GM19043 (cell line): Measurements from ENCODE around the gene OLIG3.

Source experiments
- ATAC-seq: cut with Tn5 transposase; IDR thresholded peaks from one replicate; pipeline ENCODE4 v1.9.1; 2021; ENCODE audit warnings: low read depth; ENCODE audit not compliant: unreplicated experiment

OLIG3 gene

DNA sequence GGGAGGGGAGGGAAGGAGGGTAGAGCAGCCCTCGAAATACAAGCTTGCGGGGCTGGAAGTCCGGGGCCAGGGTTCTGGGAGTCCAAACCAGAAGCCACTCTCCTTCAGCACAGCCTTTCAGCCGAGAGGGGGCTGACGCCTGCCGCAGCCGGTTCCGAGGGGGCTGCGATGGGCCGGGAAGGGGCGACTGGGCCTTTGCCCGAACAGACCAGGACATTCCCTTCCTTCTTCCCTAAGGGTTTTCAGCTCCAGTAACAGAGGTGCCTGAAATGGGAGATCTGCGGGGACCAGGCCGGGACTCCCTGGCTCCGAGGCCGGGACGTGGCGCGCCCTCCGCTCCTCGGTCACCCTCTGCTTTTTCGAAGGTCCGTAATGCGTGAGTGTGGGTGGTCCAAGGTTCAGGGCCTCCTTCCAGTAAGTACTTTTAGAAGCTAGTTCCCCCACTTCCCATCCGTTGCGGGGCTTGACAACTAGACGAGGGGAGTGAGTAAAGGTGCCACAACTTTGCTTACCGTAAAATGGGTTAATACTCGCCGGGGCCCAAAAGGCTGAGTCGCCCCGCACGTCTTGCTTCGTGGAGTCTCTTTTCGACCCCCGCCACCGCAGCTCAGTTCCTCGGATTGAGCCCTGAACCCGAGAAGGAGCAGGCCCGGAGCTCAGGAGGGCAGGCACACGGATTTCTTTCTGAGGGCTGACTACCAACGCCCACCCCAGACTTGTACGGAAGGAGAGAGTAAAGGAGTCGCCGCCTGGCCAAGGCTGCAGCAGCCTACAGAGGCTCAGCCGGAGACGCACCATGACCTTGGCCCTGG, 2.9 kb upstream of the OLIG3 start:
- no peak for ATAC-seq

DNA sequence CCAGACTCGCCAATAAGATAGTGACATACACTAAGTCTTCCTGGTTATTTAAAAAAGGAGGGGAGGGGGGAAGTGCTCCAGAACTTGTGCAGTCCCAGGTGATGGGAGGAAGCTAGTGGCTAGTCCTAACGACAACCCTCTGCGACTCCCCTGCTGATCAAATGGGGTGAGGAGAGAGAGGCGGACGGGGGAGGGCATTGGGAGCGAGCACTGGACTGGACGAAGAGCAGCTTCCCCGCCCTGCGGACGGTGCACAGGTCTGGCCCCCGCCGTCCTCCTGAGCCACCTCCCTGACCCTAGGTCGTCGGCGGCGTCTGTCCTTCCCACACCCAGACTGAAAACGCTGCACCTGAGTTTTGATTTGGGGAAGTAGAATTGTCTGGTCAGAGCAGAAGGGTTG, 2.2 kb upstream of the OLIG3 start:
- ATAC-seq = no peak

DNA sequence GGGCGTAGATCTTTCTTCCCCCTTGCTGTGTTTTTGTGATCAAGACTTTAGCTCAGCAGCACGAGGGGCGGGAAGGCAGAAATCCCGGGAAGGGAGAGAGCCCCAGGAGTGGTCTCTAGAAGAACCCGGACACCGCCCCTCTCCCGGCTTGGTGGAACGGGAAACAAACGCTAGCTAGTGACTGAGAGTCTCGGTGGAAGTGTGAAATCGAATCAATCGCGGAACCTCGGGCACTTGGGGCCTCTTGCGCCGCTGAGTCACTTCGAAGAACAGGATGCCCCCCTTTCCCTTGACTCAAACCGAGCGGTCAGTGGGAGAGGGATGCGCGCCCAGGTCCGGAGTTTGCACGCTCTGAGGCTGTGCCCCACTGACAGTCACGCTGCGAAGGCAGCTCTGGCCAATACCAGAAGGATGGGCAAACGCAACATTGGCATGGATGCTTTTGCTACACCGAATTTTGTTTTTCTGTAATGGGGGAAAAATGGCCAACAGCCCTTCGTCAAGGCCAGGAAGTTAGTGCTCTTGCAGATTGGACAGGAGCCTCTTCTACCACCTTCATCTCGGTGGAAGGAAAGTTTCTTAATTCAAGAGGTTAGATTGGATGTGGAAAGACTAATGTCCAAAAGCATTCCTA, 1.6 kb upstream of the OLIG3 start:
- ATAC-seq = no peak

DNA sequence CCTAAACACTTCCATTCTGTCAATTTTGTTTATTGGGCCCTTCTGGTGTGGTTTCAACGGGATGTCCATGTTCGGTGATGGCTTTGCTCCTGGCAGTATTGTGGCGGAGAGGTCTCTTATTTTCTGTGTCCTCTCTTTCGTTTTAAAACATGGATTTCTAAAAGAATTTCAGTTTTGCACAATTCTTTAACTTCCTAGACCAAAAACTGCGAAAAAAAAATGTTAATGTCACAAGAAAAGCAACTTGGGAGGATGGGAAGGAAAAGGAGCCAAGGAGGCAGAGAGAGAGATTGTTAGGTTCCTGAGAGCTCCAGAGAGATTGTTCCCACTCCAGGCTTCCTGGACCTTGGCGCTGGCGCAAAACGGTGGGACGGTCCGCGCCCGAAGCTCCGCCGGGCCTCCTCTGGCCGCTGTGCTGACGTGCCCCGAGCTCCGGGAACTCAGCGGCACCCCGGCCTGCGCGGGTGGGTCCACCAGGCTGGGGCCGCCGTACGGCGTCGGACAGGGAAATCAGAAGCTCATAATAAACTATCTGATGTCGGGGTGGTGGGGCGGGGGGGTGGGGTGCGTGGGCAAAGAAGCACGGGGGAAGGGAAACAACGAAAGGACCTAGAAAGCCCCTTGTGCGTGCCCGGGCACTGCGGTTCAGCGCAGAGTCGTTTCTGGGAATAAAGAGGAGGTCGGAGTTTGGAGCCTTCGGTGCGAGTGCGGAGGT, 951 bp upstream of the OLIG3 start:
- no peak for ATAC-seq

DNA sequence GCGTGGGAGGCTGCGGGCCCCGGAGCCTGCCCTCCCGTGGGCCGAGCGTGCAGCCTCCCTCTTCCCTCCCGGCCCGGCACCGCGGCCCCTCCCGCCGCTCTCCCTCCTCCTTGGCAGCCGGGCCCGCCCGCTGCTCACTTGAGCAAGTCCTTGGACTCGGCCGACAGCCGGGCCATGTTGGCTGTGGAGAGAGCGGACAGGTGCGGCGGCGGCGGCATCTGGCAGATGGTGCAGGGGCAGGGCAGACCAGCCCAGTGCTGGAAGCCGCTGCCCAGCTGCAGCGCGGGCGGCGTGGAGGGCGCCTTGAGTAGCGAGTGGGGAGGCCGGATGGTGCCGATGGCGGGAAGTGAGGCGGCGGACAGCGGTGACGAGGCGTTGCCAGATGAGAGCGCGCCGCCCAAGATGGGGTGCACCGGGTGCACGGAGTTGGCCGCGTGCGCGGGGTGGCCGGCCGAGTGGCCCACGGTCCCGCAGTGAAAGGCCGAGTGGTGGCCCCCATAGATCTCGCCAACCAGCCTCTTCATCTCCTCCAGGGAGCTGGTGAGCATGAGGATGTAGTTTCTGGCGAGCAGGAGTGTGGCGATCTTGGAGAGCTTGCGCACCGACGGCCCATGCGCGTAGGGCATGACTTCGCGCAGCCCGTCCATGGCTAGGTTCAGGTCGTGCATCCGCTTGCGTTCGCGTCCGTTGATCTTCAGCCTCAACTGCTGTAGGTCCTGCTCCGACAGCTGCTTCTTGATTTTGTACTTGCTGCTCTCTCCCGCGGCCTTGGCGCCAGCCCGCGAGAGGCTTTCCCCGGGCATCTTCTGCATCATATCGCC, 766 bp downstream of the OLIG3 start:
- no peak for ATAC-seq

DNA sequence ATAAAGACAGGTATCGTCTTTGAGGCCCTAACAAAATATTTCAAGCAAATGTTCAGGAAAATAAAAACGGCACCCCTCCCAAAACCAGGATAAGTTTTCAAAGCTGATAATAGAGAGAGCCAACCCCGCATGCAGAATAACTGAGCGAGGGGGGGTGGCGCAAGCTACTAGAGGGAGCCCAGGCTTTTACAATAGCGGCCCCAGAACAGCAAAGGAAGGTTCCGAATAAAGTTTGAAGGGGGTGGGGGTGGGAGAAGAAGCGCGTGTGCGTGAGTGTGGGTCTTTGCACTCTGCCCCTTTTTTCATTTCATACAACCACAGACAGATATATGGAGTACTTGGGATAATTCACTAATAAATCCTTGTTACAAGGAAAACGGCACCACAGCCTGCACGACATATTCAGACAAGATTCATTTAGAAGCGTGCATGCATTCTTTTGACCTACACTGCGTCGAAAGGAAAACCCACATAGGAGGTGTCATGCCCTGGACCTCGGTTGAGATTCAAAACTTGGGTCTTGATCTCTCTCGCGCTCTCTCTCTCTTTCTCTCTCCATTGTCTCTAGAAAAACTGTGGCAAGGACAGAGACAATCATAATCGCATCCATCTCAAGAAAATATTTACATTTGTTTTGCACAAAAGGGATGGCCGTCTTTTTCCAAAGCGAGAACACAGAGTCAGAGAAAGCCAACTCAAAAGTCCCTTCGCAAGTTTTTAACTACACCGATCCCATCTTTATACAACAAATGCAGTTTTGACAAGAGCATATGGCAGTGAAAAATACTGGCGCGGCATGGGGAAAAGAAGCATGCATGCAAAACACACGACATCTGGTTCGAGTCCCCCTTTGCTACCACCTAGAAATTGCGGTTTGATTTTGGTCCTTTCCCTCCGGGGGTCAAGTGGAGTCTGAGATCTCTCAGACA, 1.6 kb downstream of the OLIG3 start:
- ATAC-seq = no peak

DNA sequence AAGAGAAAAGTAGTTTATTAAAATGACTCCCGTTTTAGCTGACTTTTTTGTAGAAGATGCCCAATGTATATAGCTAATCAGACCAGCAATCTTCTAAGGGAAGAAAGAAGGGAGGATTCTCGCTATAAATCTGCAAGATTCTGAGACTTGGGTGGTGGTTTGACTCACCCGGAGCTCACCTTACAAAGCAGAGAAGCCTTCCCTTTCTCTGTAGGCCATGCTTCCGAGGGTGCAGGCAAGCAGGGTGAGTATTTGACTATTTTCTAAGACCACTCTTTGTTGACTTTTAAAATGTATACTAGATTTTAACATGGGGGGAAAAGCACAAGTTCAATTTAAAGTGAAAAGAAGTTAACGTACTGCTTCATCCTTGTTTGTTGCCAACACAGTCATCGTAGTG, 2.7 kb downstream of the OLIG3 start:
- ATAC-seq = no peak

DNA sequence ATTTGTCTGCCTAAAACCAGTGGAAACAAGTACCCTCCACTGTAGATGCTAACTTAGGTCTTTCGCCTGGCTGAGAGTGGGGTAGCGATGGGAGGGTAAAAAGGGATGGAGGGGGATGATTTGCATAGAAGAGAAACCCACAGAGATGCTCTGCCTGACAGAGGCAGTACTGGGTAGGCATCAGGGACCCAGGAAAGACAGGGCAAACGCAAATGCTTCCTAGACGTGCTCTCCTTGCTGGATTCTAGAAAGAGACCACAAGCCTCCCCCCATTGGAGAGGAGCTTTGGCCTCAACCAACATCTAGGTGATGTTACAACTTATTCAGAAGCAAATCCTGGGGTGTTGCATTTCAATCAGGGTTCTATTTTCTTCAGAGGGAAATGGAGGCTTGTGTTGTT, 3.2 kb downstream of the OLIG3 start:
- ATAC-seq = no peak

DNA sequence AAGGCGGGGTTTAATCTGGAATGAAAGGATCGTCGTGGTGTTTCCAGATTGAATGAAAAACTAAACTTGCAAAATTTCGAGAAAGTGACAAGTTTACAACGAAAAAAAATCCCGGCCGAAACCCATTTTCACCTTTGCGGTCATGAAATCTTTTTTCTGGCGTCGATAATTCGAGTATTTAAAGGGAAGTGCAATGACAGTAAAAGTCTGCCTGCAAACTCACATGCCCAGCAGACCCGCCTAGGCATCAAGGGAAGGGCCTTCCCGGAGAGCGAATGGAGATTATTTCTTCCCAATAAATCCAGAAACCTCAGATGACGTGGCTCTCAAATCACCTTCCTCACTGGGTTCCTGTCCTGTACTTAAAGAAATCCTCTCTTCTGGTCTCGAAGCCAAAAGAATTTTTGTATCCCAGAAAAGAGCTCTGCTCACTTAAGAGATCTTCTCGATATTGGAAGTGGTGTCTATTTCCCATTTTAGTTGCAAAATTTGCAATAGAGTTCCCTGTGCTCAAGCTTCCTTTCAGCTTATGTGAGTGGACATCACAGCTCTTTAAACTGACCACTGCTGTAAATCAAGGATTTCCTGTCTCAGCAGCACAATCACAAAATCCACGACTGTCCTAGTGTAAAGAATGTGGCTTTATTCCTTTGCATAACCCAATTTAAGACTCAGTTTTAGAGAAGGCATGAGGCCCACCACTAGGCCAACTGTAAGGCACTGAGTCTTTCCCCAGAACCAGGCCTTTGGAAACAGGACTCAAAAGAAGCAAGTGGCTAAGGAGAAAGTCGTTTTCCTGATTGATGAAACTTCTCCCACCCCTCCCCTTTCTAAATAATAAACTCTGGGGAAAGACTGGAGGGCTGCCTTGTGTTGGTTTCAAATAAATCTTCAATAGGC, 3.9 kb downstream of the OLIG3 start:
- ATAC-seq = no peak

DNA sequence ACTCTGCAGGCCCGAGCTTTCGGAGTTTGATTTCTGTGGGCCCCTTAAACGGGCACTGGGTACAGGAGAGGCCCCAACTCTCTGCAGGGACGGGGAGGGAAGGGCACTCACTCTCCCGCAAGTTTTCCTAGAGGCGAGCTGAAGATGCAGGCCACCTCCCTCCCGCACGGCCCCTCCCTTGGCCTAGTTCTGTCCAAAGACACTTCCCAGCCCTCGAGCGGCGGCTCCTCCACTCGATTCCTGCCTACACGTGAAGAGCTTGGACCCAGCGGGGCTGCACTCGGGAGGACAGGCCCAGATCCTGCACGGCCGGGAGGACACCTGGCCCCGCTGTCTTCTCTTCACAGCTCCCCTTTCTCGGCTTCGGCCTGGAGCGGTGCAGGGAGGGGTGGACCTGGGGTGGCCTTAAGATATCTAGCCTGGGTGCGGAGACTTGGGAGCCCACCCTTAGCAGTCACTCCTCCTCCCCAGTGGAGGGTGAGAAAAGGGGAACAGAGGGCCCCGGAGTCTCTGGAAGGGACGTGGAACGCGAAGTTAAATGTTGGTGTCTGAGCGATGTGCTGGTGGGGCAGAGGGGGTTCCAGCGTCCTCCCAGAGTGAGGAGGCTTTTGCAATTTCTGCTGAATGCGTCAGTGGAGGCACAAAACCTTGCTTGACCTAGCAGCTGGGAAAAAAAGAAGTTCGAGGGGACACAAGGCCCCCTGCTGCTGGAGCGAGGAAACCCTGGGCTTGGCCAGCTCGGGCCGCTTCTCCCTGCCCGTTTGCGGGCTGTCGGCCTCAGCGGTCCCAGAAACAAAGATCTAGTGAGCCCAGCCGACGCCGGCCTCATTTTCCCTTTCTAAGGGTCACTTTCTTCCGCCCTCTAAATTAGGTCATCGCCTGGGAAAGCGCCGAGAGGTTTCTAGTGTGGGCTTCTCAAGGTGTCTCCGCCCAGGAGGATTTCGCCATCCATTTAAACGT, 4.9 kb downstream of the OLIG3 start:
- no peak for ATAC-seq

DNA sequence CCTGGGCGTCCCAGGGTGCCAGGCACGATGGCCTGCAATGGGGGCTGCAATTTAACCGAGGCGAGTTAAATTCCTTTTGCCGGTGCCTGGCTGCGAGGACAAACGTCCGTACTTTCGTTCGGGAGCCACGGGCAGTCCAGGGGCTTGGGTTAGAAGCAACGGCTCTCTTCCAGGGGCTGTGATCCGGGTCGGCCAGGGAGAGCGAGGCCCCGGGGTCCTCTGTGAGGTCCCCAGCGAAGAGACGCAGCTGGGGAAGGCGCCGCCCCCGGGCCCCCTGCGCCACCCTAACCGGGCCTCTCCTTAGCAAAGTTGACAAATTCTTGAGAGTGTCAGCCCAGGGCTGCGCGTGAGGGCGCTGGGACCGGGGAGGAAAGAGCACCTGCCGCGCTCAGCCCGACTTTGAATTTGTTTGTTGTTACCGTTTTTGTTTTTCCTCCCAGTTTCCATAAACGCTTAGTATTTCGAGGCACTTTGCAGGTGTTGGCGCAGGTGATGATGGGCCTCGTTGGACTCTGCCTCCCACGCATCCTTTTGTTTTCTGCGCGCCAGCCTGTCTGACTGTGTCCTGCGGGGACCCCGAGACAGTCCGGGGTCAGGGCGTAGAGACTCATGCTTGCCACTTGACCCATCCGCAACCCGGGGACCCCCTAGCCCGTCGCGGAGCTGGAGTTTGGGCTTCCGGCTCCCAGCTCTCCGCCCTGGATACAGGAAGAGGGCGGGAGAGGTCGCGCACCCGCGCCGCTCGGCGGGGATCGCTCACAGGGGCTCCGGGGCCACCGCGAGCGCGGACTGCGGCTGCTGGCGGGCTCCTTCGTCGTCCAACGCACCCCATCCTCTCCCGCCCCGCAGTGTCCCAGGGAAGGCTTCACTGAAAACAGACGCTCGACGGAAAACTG, 5.8 kb downstream of the OLIG3 start:
- ATAC-seq = no peak

DNA sequence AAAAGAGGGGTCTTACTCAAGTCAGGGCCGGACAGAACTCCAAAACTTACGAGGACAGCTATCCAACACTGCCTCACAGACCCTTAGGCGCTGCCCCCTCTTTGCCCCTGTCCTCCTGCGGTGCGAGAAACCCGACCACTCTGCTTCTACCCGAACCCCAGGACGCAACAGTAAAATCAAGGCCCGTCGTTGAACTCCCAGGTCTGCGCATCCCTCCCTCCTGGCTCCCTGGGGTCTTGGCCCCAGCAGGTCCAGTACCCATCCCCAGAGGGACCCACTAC, 6.4 kb downstream of the OLIG3 start:
- no peak for ATAC-seq

DNA sequence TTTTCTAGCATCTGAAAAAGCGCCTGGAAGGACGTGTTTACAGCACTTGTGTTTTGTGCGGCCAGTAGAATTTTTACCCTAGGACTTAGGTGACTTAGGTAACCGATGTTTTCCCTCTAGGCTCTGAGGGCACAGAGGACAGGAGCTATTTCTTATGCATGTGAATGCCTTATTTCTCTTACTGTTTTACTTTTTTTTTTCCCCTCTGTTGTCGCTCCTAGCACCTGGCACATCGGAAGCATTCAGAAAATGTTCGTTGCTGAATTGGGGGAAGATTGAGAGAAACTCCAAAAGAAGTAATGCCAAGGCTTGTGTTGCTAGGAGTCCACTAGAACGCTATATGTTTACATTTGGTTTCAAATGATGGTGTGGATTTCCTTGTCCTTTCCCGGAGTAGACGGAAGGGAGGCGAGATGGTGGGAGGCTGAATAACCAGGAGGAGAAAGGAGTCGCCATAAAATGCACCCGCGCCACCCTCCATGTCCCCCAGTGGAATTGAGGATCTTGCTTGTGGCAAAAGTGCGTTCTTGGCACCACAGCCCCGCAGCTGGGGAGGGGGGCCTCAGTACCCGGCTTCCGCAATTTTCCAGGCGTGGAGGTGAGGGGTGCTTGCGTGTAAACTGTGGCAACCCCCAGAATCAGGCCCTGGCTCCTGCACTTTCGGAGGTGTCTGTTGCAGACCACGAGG, 6.9 kb downstream of the OLIG3 start:
- ATAC-seq = no peak

DNA sequence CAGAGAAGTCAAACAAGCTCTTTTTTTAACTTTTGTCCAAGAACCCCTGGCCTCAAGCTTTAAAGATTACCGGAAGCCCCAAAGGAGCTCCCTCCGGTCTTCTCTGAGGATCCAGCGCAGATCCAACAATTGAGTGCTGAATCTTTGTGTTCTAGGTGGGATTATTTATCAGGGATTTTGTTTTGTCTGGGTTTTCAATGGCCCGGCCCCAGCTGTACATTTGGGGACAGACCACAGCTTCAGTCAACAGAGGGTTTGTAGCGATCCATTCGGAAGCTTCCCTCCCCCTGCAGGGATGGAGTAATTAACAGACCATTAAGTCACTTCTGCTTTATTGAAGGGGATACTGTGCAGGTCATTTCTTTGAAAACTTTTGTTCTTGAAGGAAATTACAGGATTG, 7.8 kb downstream of the OLIG3 start:
- ATAC-seq = no peak

DNA sequence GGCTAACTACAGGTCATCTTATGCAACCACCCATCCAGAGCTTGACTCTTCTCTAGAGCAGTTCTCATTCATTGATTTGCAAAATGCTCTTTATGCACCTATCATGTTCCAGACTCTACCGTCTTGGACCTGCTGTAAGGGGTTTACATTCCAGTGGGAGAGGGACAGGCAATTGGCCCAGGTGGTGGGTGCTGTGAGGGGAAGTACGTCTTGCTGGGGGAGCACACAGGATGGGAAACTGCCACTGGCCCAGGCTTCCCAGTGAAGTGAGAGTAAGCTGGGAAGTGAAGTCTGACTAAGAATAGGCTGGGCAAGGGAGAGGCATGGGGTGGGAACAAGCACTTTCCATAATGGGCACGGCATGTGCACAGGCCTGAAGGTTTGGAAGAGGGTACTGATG, 13.8 kb downstream of the OLIG3 start:
- no peak for ATAC-seq

DNA sequence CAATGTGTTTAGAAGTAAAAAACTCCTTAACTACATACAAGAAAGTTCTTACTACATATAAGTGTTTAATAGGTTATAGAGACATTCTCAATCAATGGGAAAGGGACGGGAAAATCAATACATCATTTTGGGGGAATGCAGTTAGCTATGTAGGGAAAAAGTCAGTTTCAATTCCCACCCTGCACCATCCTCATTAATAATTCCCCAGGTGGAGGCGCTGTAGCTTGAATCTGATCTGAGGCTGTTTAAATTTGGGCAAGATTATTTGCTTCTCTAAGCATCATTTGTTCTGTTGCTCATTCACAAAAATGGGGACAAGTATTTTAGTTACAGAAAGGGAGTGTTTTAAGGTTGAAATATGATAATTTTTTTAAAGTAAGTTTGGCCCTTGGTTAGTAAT, 19.1 kb downstream of the OLIG3 start:
- ATAC-seq = no peak
